ENCODE results near the gene FOS. TPM values are rescaled to one million over a fixed set of nuclear protein-coding genes. Genes with fewer than 3 reads are reported as not detected.

Gene FOS
- total and polyA plus RNA-seq, 2 of the 13 experiments (the other 11 are each of a cell fraction or from before 2014, with no cell fraction given) = 15.9 to 24.2 TPM

DNA sequence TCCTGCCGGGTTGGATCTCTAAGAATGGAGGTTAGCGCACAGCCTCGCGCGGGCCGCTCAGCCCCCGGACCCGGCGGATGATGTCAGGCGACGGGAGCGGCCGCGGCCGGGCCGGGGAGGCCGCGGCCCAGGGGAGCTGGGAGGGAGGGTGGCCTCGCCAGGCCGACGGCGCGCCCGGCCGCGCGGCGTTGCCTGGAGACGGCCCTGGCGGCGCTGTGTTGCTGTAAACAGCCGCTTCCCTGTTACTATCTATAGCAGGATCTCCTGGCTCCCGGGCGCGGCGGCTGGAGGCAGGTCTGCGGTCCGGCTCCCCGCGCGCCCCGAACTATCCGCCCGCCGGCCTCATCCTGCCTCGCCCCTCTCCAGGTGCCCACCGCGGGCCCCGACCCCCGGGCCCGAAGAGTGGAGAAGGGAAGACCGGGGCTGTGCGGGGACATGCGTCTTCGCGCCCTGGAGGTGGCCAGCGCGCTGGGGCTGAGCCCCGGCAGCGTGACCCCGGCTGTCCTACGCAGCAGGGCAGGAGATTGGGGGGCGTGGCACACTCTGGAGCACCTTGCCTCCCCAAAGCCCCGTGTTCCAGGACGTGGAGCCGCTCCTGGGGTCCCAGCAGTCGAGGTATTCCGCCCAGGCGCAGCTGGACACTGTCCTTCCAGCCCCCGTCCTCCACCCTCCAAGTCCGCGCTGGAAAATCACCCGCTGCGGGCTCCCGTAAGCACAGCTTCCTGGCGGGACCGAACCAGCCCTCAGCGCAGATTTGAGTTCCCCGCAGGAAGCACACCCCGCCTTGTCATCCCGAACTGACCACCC, 1.4 kb upstream of the FOS start:
- in situ Hi-C loops (cut with HindIII; ENCODE audit: extremely low pct_ligation_motif_present, low pct_unique_long_range_greater_than_20kb) = no loop called here
- no peak for TF ChIP-seq ZNF703 (CRISPR knock-in tag; IDR thresholded peaks at IDR 0.05; ENCODE audit: borderline replicate concordance)
- TF ChIP-seq PHB2 (IDR thresholded peaks at IDR 0.05; ENCODE audit: partially characterized antibody) = no peak
- no peak for TF ChIP-seq HMG20A (CRISPR knock-in tag; IDR thresholded peaks at IDR 0.05; ENCODE audit: borderline replicate concordance)
- peak; percentile 59 for TF ChIP-seq RBM22 (optimal IDR thresholded peaks at IDR 0.05; ENCODE audit: low read length)
- TF ChIP-seq ZNF549 (CRISPR knock-in tag; IDR thresholded peaks at IDR 0.05) = no peak
- no peak for TF ChIP-seq JUND (CRISPR knock-in tag; IDR thresholded peaks at IDR 0.05)
- TF ChIP-seq ZSCAN12 (CRISPR knock-in tag; IDR thresholded peaks at IDR 0.05) = no peak
- TF ChIP-seq, protein P1, sequence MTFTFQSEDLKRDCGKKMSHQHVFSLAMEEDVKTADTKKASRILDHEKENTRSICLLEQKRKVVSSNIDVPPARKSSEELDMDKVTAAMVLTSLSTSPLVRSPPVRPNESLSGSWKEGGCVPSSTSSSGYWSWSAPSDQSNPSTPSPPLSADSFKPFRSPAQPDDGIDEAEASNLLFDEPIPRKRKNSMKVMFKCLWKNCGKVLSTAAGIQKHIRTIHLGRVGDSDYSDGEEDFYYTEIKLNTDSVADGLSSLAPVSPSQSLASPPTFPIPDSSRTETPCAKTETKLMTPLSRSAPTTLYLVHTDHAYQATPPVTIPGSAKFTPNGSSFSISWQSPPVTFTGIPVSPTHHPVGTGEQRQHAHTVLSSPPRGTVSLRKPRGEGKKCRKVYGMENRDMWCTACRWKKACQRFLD (CRISPR knock-in tag; IDR thresholded peaks at IDR 0.05; ENCODE audit: borderline replicate concordance) = 0 out of 2 replicates have a peak, but pooled peaks have one; percentile 35
- TF ChIP-seq, protein P2, sequence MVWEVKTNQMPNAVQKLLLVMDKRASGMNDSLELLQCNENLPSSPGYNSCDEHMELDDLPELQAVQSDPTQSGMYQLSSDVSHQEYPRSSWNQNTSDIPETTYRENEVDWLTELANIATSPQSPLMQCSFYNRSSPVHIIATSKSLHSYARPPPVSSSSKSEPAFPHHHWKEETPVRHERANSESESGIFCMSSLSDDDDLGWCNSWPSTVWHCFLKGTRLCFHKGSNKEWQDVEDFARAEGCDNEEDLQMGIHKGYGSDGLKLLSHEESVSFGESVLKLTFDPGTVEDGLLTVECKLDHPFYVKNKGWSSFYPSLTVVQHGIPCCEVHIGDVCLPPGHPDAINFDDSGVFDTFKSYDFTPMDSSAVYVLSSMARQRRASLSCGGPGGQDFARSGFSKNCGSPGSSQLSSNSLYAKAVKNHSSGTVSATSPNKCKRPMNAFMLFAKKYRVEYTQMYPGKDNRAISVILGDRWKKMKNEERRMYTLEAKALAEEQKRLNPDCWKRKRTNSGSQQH (CRISPR knock-in tag; IDR thresholded peaks at IDR 0.05; ENCODE audit: low read depth) = 0 out of 2 replicates have a peak, but pooled peaks have one; percentile 24
- peak; percentile 31; the same call in 1 of the 2 replicates for TF ChIP-seq ZNF709 (CRISPR knock-in tag; IDR thresholded peaks at IDR 0.05)
- no peak for TF ChIP-seq GTF2F1 (IDR thresholded peaks at IDR 0.05; ENCODE audit: low read length)
- TF ChIP-seq SRSF9 (IDR thresholded peaks at IDR 0.05; ENCODE audit: borderline replicate concordance, insufficient read depth, low read depth, low read length, poor library complexity, severe bottlenecking) = no peak
- TF ChIP-seq ZNF543 (CRISPR knock-in tag; IDR thresholded peaks at IDR 0.05) = no peak; the same call in 1 of the 2 replicates
- peak; percentile 63 for TF ChIP-seq RBFOX2 (IDR thresholded peaks at IDR 0.05; ENCODE audit: low read depth, low read length)

More for the DNA sequence above, 1.4 kb upstream of the FOS start:
- Histone ChIP-seq H2AFZ (ENCODE audit: low read length) (no peak overlapping the region), H3K4me2 (ENCODE audit: low read depth, low read length) (peak overlapping the region; percentile 100), H3K79me2 (ENCODE audit: insufficient read depth, low read length) (no peaks in the 10 kb centered on the region), H3K36me3 (replicated peaks in 1 of 2; ENCODE audit: control insufficient read depth in 1 of 2, insufficient read depth in 2 of 2, low read length in 2 of 2) (peaks cover 3 to 14% of the 10 kb centered on the region in 2 experiments; a peak in 4 of 5 replicates), H3K9me3 (ENCODE audit: low read length) (no peaks in the 10 kb centered on the region), H3K27ac (ENCODE audit: extremely low read length, insufficient read depth, low read length) (peak overlapping the region; percentile 87), H3K4me3 (replicated peaks in 1 of 3; ENCODE audit: insufficient read depth in 1 of 3, low read depth in 2 of 3, low read length in 3 of 3) (peak overlapping the region; percentile 68 to 96 (median 84)), H3K27me3 (ENCODE audit: control insufficient read depth in 1 of 2, insufficient read depth in 2 of 2, low read length in 2 of 2) (peaks cover 1 to 35% of the 10 kb centered on the region in 2 experiments; a peak in 3 of 5 replicates), H3K9ac (ENCODE audit: insufficient read depth, low read depth, low read length) (peak overlapping the region; percentile 97), H4K20me1 (ENCODE audit: insufficient read depth, low read length) (peaks cover 11% of the 10 kb centered on the region; the same call in 1 of the 2 replicates), H3K4me1 (ENCODE audit: insufficient read depth, low read length) (peaks cover 42% of the 10 kb centered on the region)
- intact Hi-C loops (cut with micrococcal nuclease; ENCODE audit: unreplicated experiment) = loop anchor here (2.0 kb wide), 1 partner anchor 18 kb away; no protein-coding TSS in a partner anchor
- ChIA-PET POLR2A (interaction anchor here (0.9 to 1.3 kb wide), 2 partner anchors 17 to 19 kb away, joined by 3 to 4 read pairs; no protein-coding TSS in a partner anchor), CTCF (ENCODE audit: low intra/inter-chr PET ratio, low total read pairs) (no interaction called here)
- 0% methylated on average over 10 of the region's 81 CpGs for WGBS (ENCODE audit: low lambda C conversion rate)
- BruUV-seq (replicated peaks) = no TSS peak
- no peak for FAIRE-seq
- DNase-seq (ENCODE audit: low spot score) = peak; percentile 66
- peak; percentile 81 for ATAC-seq
